HEK293 (cell line): ENCODE data around the gene TEX2.
A peak's percentile ranks its signal among the peaks of the same experiment; 100 is the strongest.

Experiments
- CTCF ChIA-PET: fragments of 350-600 bp; formaldehyde crosslinking; extraction: SDS; loops from one replicate; lab custom pipeline; 2021; ENCODE audit warnings: antibody characterized with exemption; lab: Yijun Ruan, JAX
- POLR2A ChIA-PET: fragments of 300-600 bp; formaldehyde crosslinking; extraction: SDS; loops from one replicate; lab custom pipeline; 2020; ENCODE audit warnings: antibody characterized with exemption, inconsistent platforms; lab: Yijun Ruan, JAX
- H3K27ac ChIP-seq: fragments of 200-500 bp; sonication (Bioruptor generic); 2 replicates; pipeline ENCODE4 v1.5.1; 2014; ENCODE audit warnings: low read depth, low read length, control low read depth, inconsistent platforms; ENCODE audit errors: extremely low read depth
- H3K36me3 ChIP-seq, 2 experiments: fragments of 200-500 bp in 1 of 2; sonication (Bioruptor generic) in 1 of 2; 1 replicate in 1 of 2; 2 replicates in 1 of 2; pipeline ENCODE4 v1.5.1; 2014 to 2017; ENCODE audit warnings: inconsistent platforms in 2 of 2, low read length in 2 of 2; ENCODE audit not compliant: control insufficient read depth in 2 of 2, insufficient read depth in 1 of 2
- H3K4me1 ChIP-seq: fragments of 200-500 bp; sonication (Bioruptor generic); 2 replicates; pipeline ENCODE4 v1.5.1; 2014; ENCODE audit warnings: mild to moderate bottlenecking, low read length, inconsistent platforms; ENCODE audit not compliant: control insufficient read depth, insufficient read depth
- H3K4me3 ChIP-seq: 2 replicates; pipeline ENCODE4 v1.5.1; 2011; ENCODE audit warnings: low read depth, mild to moderate bottlenecking, control low read depth, low read length, moderate library complexity
- H3K9me3 ChIP-seq: fragments of 200-500 bp; sonication (Bioruptor generic); 2 replicates; pipeline ENCODE4 v1.5.1; 2014; ENCODE audit warnings: low read depth, low read length, inconsistent platforms; ENCODE audit not compliant: control insufficient read depth, insufficient read depth
- HOXD13 ChIP-seq: sonication (generic); formaldehyde crosslinking; IDR thresholded peaks from 2 replicates; pipeline ENCODE4 v1.8.0; 2022; ENCODE audit warnings: missing genetic modification reagents, borderline replicate concordance
- INSM2 ChIP-seq: fragments of 450-650 bp; formaldehyde crosslinking; IDR thresholded peaks from 2 replicates; pipeline ENCODE4 v1.5.1; 2016; ENCODE audit warnings: missing biosample characterization, missing genetic modification characterization
- KLF7 ChIP-seq: fragments of 450-650 bp; formaldehyde crosslinking; IDR thresholded peaks from 2 replicates; pipeline ENCODE4 v1.5.1; 2016; ENCODE audit warnings: missing biosample characterization, missing genetic modification characterization, borderline replicate concordance
- OVOL3 ChIP-seq: fragments of 450-650 bp; formaldehyde crosslinking; IDR thresholded peaks from 2 replicates; pipeline ENCODE4 v1.5.1; 2016; ENCODE audit warnings: missing biosample characterization, missing genetic modification characterization
- PRDM1 ChIP-seq: fragments of 450-650 bp; formaldehyde crosslinking; IDR thresholded peaks from 2 replicates; pipeline ENCODE4; 2016; ENCODE audit warnings: missing biosample characterization, missing genetic modification characterization
- PRDM4 ChIP-seq: fragments of 450-650 bp; formaldehyde crosslinking; IDR thresholded peaks from 2 replicates; pipeline ENCODE4 v1.5.1; 2017; ENCODE audit warnings: missing biosample characterization, missing genetic modification characterization
- ZBTB11 ChIP-seq: fragments of 450-650 bp; formaldehyde crosslinking; conservative IDR thresholded peaks from 2 replicates; pipeline ENCODE4 v1.5.1; 2016; ENCODE audit warnings: low read depth, missing biosample characterization, missing genetic modification characterization
- ZBTB20 ChIP-seq: fragments of 450-650 bp; formaldehyde crosslinking; IDR thresholded peaks from 2 replicates; pipeline ENCODE4 v1.5.1; 2016; ENCODE audit warnings: missing biosample characterization, missing genetic modification characterization
- ZBTB48 ChIP-seq: fragments of 450-650 bp; formaldehyde crosslinking; IDR thresholded peaks from 2 replicates; pipeline ENCODE4 v1.5.1; 2016; ENCODE audit warnings: missing biosample characterization, missing genetic modification characterization
- ZNF132 ChIP-seq: fragments of 450-650 bp; formaldehyde crosslinking; IDR thresholded peaks from 2 replicates; pipeline ENCODE4 v1.5.1; 2017; ENCODE audit warnings: missing biosample characterization, missing genetic modification characterization, borderline replicate concordance
- ZNF175 ChIP-seq: fragments of 450-650 bp; formaldehyde crosslinking; IDR thresholded peaks from 2 replicates; pipeline ENCODE4 v1.5.1; 2016; ENCODE audit warnings: missing biosample characterization, missing genetic modification characterization
- ZNF26 ChIP-seq: fragments of 450-650 bp; formaldehyde crosslinking; IDR thresholded peaks from 2 replicates; pipeline ENCODE4 v1.5.1; 2016; ENCODE audit warnings: missing biosample characterization, missing genetic modification characterization
- ZNF280D ChIP-seq: fragments of 450-650 bp; formaldehyde crosslinking; IDR thresholded peaks from 2 replicates; pipeline ENCODE4 v1.5.1; 2016; ENCODE audit warnings: missing biosample characterization, missing genetic modification characterization
- ZNF335 ChIP-seq: fragments of 450-650 bp; formaldehyde crosslinking; conservative IDR thresholded peaks from 2 replicates; pipeline ENCODE4 v1.5.1; 2016; ENCODE audit warnings: missing biosample characterization, missing genetic modification characterization
- ZNF404 ChIP-seq: fragments of 450-650 bp; formaldehyde crosslinking; IDR thresholded peaks from 2 replicates; pipeline ENCODE4 v1.5.1; 2017; ENCODE audit warnings: missing biosample characterization, missing genetic modification characterization
- ZNF513 ChIP-seq: fragments of 450-650 bp; IDR thresholded peaks from 2 replicates; pipeline ENCODE4 v1.5.1; 2018; ENCODE audit warnings: missing biosample characterization, missing genetic modification characterization
- ZNF600 ChIP-seq: fragments of 450-650 bp; formaldehyde crosslinking; IDR thresholded peaks from 2 replicates; pipeline ENCODE4 v1.5.1; 2016; ENCODE audit warnings: missing biosample characterization, missing genetic modification characterization
- ZNF626 ChIP-seq: fragments of 450-650 bp; sonication (Bioruptor Pico); formaldehyde crosslinking; IDR thresholded peaks from 2 replicates; pipeline ENCODE4 v1.5.1; 2018; ENCODE audit warnings: missing biosample characterization, missing genetic modification characterization, inconsistent platforms
- ZSCAN5A ChIP-seq: fragments of 450-650 bp; formaldehyde crosslinking; IDR thresholded peaks from 2 replicates; pipeline ENCODE4 v1.5.1; 2016; ENCODE audit warnings: missing biosample characterization, missing genetic modification characterization

TEX2 gene

GRCh38 chr17:64145375-64145750, 117.7 kb downstream of the TEX2 start:
- ChIA-PET CTCF (interaction anchor here (0.7 to 8.1 kb wide), 10 partner anchors 13 to 275 kb away, joined by 3 to 59 read pairs (median 6); no protein-coding TSS in a partner anchor), POLR2A (interaction anchor here (0.6 to 2.7 kb wide), 36 partner anchors 8 to 372 kb away, joined by 3 to 19 read pairs (median 5); partner anchors contain the start of genes CCDC47, DDX5, ERN1 and GH1)
- Histone ChIP-seq H3K27ac (no peak overlapping the region), H3K9me3 (no peaks in the 10 kb centered on the region), H3K4me3 (peak overlapping the region; percentile 53), H3K36me3 (peaks cover 0 to 26% of the 10 kb centered on the region in 2 experiments; a peak in 2 of 3 replicates), H3K4me1 (no peaks in the 10 kb centered on the region)
- TF ChIP-seq KLF7 (tag by site-specific recombination) (no peak), ZNF132 (tag by site-specific recombination) (no peak), ZNF626 (0 out of 2 replicates have a peak, but pooled peaks have one; percentile 0), ZNF175 (tag by site-specific recombination) (no peak), ZNF26 (tag by site-specific recombination) (no peak), INSM2 (tag by site-specific recombination) (no peak), HOXD13 (CRISPR knock-in tag) (0 out of 2 replicates have a peak, but pooled peaks have one; percentile 11), ZBTB11 (tag by site-specific recombination) (0 out of 2 replicates have a peak, but pooled peaks have one; percentile 4), ZBTB48 (tag by site-specific recombination) (peak; percentile 90), ZNF404 (tag by site-specific recombination) (no peak), ZNF280D (tag by site-specific recombination) (no peak), ZNF600 (tag by site-specific recombination) (peak; percentile 67; the same call in 1 of the 2 replicates), ZNF513 (no peak), ZBTB20 (tag by site-specific recombination) (peak; percentile 41; the same call in 1 of the 2 replicates), OVOL3 (no peak), ZNF335 (peak; percentile 86), ZSCAN5A (tag by site-specific recombination) (no peak), PRDM4 (tag by site-specific recombination) (0 out of 2 replicates have a peak, but pooled peaks have one; percentile 6), PRDM1 (peak; percentile 51)
